8988T (cell line): ENCODE results near the gene LRG1.

Experiments
- DNase-seq: peaks from one replicate; pipeline ENCODE4 v3.0.0; 2011

The LRG1 gene, protein sequence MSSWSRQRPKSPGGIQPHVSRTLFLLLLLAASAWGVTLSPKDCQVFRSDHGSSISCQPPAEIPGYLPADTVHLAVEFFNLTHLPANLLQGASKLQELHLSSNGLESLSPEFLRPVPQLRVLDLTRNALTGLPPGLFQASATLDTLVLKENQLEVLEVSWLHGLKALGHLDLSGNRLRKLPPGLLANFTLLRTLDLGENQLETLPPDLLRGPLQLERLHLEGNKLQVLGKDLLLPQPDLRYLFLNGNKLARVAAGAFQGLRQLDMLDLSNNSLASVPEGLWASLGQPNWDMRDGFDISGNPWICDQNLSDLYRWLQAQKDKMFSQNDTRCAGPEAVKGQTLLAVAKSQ

DNA sequence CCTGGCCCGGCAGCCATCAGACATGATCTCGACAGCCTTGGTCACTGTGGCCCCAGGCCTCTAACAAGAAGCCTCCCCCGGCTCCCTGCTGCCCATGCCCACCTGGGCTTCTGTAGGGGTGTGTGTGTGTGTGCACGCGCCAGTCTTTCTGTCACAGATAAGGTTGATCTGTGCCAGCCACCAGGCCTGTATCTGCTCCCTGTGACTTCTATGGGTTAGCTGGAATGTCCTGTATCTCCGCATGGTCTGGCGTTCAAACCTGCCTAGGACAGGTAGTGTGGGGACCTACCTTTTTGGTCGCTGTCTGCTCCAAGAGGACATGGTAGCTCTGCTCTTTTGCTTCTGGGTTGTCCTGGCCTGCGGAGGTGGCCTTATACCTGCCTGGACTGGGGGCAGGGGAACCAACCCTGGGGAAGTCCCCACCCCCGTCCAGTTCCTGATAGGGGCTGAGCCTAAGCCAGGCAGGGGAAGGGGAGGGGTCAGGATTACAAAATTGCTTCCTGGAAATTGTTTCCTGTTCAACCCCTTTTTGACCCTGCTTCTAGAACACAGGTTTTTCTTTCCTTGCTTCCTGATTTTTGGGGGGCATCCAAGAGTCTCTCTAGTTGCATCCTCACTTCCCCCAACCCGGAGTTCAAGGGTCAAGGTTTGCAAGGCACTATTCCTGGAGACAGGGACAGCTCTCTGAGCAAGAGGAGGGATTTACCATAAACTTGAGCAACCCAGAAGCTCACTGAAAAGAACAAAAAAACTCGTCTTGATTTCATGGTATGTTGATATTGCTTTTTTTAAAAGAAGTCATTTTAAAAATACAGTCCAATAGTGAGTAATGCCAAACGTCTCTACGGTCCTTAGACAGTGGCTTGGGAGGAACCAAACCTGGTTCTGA, at the start of gene LRG1:
LRG1 (minus strand) TSS at position 344 of the 889 bp plus-strand sequence; CDS start at position 321, 23 bp downstream.
- DNase-seq, result no peak

DNA sequence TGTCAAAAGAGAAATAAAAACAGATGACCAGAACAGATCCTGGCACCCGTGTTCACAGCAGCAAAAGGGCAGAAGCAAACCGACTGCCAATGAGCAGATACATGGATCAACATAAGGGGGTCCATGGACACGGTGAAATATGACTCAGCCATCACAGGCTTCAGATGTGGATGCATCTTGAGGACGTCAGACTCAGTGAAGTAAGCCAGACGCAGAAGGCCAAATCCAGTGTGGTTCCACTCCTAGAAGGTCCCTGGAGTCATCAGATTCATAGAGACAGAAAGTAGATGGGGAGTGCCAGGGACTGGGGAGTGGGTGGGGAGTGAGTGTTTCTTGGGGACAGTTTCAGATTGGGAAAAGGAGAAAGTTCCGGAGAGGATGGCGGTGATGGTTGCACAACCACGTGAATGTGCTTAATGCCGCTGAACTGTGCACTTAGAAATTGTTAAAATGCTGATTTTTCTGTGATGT, 48.5 kb upstream of the LRG1 start:
- peak; percentile 1 for DNase-seq

DNA sequence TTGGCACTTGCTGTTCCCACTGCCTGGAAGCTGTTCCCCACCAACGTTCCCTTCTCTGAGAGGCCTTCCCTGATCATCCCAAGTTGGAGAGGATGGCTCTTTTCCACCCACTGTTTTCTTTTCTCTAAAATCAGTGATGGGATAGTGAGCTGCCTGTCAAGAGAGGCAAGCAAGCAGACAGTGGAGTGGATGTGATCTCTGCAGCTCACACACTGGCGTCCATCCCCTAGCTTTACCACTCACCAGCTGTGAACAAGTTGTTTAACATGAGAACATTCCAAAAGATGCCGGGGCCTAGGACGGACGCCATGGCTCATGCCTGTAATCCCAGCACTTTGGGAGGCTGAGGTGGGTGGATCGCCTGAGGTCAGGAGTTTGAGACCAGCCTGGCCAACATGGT, 47.7 kb upstream of the LRG1 start:
- DNase-seq, result no peak

DNA sequence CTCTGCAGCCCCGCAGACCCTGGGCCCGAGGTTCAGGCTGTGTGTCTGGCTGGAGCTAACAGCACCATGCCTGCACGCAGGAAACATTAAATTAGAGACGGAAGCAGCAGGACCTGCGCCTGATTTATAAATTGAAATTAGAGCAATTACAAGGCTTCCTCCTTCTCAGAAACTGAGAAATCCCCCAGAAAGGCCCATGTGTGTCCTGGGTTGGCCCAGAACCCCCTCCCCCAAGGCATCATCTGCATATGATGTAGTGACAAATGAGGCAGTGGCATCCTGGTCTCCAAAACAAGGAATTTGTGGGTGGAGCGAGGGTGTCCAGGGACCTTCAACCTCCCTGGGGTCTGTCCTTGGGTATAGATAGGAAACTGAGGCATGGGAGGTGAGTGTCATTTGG, 46.9 kb upstream of the LRG1 start:
- DNase-seq, result peak; percentile 17

DNA sequence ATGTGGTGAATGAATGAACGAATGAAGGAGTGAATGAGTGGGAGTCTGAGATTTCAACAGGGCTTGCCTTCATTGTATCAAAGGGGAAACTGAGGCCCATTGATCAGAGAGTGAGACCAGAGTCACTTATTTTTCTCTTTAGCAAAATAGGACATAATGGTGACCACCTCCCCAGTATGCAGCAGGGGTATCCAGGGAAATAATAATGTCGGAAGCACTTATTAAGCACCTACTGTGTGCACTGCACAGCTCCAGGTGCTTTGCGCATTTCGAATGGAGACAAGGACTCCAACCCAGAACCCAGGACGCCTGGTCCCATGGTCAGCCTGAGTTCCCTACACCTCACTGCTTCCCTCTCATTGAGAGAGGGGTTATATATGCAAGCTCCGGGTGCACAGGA, 46.4 kb upstream of the LRG1 start:
- no peak for DNase-seq

DNA sequence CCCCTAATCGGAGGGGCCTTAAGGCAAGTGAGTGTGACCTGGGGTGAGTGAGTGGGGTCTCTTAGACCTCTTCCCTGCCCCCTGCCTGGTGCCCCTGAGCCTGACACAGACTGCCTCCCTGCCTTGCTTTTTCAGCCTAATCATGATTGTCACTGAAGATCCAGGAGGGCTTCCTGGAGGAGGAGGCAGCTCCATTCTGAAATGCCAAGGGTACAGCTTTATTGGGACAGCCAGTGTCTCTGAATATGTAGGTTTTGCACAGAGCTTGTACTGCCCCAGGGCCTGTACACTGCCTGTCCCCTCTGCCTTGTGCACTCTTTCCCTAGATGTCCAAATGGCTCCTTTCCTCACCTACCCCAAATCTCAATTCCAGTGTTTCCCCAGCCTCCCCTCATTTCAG, 45.7 kb upstream of the LRG1 start:
- peak; percentile 6 for DNase-seq

DNA sequence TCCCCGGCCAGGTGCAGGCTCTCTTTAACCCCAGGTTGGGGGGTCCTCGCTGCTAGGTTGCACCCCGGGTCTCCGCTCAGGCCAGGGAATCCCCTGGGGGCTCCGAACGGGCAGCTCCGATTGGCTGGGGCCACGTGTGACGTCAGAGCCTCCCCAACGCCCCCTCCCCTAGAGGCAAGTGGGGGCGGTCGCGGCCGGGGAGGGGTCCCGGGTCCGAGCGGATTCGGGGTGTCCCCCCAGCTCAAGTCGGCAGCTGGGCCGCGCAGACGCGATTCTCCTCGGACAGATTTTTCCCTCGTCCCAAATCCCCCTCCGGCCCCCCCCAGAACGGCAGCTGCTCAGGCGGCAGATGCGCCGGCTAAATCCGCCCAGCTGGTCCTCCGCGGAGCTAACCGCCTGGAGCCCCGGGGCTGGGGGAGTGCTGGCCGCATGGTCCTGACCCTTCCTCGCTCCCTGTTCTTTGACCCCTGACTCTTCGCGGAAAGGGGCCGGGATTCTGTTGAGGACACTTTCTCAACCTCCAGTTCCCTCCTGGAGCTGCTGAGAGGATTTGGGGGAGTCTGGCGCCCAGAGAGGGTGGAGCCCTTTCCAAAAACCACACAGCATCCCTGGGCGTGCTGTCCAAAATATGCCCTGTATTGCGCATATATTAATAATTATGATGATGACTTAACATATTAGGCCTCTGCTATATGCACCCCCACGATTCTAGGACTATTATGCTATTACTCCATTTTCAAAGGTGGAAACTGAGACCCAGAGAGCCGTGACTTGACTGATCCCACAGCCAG, 45.0 kb upstream of the LRG1 start:
- DNase-seq, result peak; percentile 47

DNA sequence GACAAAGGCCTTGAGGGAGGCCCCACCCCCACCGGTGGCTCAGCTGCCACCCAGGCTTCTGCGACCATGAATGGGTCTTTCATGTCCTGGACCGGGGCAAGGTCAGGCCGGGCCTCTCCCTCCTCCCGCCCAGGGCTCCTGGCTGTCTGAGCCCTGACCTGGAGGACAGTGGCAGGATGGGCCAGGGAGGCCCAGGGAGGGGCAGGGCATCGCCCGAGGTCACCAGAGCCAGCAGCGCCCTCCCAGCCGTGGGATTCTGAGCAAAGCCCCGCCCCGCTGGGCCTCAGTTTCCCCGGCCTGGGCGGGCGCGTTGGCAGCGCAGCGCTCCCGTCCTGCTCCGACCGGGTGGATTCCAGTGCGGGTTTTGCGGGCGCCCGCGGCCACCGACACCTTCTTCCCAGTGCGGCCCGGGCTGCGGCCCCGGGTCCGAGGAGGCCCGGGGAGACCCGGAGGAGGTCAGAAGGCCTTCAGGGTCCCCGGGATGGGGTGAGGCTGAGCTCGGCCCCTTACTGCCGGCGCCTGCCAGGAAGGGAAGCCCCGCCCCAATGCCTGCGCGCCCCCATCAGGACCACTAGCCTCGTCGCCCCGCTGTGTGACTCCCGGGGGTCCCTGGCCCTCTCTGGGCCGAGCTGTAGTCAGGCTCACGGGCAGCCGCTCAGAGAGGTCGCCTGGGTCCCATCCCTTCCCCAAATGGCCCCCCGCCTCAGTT, 44.3 kb upstream of the LRG1 start:
- DNase-seq, result peak; percentile 69

DNA sequence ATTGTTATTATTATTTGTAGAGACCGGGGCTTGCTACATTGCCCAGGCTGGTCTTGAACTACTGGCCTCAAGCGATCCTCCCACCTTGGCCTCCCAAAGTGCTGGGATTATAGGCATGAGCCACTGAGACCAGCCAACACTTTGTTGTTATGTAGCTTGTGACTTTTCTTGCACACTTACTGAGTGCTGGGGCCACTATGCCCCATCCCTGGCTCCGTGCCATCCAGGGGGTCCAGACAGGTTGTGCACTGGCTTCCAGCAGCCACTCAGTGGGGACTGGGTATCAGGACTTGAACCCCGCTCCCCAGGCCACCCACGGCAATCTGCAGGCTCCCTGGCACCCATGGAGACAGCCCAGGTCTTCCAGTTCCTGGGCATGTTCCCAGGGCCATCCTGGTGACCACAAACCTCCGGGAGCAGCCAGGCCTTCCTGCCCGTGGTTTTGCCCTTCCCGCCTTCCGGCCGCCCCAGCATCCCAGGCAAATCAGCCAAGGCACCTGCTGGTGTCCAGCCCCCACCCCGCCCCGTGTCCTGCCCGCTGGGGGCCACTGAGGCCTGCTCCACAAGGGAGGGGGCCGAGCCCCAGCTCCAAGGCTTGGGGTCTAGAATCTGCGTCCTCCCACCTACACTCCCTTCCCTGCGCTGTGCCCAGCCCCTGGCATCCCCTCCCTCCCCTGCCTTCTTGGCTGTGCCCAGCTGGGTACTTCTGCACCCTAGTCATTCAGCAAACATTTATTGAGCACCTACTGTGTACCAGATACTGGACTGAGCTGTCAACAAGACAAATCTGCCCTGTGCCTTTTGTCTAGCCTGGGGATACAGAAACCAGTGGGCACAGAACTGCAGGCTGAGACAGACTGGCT, 43.4 kb upstream of the LRG1 start:
- DNase-seq, result peak; percentile 27

DNA sequence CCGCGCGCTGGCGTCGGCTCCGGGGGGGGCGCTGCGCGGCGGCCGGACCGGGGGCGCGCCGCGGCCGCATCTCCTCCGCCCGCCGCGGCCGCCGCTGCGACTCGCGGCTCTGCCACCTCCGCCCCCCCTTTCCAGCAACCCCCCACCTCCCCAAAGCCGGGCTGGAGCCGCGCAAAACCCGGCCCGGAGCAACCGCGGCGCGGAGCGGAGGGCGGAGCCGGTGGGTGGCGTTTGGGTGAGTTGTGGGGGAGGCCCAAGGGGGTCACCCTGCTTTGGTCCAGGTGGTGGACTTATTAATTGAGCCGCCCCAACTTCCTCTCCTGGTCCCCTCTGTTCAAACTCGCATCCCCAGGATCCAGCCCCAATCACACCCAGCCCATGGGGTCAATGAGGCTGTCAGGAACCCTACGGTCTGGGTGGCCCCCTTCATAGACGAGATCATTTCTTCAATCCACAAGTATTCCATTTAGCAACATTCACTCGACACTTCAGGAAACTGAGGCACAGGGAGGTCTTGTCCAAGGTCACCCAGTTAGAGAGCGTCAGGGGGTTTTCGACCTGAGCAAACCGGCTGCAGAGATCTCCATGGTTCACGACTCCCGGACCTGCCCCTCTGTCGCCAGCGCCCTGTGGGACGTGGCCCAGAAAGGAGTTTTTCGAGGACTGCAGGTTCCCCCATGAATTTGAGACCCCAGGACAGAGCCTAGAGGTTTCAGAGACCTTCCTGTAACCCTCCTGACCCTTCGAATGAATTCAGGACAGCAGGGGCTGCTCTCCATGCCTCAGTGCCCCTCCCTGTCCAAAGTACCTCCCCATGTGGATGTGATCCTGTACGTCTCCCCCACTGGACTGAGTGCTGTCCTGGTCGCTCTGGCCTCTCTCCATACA, 42.1 kb upstream of the LRG1 start:
- DNase-seq, result peak; percentile 72

DNA sequence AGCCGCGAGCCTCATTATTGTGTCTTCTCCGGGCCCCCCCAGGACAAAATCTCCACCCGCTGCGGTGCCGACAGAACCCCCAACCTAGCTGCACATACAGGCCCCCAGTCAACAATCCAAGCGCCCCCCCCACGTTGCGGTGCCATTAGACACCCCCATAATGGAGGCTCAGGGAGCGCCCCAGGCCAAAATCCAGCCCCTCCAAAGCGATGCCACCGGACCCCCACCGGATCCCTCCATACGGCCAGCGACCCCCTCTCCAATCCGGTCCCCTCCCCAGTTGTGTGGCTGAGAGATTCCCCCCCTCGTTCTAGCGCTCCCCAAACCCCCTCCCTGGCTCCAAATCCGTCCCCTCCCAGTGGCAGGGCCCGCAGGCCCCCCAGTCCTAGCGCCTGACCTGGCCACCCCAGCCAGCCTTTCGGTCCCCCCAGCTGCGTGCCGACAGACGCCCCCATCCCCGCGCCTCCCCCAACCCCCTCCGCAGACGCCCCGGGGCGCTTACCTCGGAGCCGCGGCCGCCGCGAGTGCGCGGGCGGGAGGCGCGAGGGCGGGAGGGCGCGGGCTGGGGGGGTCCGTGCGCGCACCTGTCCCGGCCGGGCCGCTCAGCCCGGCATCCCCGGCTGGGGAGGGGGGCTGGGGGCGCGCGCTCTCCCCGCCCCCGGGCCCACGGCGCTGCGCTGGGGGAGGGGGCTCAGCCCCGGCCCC, 41.3 kb upstream of the LRG1 start:
- peak; percentile 46 for DNase-seq

DNA sequence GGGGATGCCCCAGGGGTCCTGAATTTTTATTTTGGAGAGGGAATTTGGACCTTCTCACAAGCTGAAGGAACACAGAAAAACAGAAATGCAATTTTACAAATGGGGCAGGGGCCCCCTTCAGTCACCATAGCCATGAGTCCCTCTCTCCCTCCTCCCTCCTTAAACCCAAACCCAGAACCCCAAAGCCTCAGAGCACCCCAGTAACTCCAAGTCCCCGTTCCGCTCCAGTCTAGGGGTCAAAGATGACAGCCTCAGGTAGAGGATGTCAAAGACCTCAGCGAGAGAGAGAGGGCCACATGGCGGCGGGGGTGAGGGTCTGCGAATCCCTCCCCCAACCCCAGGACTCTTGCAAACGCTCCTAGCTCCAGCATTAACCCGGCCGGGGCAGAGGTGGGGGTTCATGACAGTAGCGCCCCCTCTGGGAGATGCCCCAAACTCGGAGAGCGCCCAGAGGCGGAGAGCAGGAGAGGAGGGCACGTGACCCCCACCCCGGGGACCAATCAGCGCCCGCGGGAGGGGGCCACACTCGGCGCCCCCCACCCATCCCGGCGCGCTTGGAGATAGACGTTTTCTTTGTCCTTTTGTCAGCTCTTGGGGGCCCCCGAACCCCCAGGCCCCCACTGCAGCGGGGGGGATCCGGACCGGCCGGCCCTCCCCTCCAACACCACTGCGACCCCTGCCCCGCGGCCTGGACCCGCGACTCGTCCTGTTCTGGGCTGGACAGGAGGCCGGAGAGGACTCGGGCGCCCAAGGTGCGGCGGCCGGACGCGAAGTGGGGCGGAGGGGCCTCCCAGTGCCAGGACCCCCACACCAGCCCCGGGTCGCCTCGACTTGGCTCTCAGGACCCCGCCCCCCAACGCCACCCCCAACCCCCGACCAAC, 40.4 kb upstream of the LRG1 start:
- no peak for DNase-seq

DNA sequence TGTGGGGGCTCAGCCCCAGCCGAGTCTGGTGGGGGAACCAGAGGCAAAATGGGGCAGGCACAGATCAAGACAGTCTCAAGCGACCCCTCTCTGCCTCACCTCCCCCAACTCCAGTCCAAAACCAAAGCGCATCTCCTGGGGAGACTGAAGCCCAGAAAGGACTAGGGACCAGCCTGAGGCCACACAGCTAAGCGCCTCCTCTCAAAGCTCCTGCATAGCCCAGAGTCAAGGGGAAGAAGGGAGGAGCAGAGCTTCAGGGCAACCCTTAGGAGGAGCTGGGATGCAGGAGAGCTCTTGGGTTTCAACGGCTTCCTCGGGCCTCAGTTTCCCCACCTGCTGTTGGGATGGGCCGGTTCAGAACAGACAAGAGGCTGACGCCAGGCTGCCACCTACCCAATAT, 39.6 kb upstream of the LRG1 start:
- peak; percentile 37 for DNase-seq

DNA sequence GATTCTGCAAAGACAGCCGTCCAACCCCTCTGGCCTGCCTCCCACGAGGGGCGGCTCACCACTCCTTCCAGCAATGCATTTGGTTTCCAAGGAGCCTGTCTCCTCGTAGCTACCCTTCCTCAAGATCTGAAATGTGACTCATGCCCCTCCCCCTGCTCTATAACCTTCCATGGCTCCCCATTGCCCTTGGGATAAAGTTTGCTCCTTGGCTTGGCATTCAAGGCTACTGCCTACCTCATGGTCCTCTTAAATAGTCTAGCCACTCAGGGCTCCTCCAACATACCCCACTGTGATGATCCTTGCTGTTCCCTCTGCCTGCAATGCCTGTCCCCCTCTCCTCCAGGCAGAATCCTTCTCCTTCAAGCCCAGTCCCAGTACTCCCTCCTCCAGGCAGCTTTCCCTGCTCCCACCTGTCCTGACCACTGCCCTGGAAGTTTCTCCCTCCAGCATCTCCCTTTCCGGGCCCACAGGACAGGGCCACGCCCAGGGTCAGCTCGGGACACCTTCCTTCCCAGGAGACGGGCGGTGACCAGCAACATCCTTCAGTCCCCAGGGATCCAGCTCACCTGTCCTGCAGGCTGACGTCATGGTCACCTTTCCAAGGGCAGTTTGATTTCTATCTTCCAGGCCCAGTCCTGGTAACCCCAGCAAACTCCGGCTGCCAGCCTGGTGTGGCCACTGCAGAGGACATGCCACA, 38.9 kb upstream of the LRG1 start:
- no peak for DNase-seq

DNA sequence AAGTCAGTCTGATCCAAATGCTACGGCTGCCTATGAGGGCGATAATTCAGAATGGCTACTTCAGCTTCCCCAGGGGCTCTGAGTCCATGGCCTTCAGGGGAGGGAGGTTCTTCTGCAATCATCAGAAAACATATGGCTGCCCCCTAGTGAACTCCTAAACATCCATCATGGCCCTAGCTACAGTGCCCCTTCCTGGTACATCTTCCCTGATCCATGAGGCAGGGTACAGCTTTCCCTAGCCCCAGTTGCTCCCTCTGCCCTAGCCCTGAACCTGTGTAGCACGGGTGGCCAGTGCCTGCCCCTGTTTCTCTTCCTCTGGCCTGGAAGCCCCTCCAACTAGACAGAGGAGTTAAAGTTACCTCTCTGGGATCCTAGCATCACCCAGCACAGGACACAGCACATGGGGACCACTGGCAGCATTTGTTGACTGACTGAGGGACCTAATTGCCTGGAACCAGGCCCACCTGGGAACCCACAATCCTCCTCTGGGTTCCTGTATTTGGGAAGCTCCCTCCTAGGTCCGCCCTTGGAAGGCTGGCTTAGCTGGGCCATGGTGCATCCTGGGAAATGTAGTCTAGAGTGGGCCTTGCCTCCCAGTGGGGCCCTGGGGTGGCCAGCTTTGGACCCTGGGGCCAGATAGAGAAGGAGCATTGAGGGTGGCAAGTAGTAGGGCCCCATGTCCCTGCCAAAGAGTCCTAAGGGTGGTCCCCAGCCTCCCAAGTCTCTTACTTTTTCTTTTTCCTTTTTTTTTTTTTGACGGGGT, 37.4 kb upstream of the LRG1 start:
- peak; percentile 73 for DNase-seq

DNA sequence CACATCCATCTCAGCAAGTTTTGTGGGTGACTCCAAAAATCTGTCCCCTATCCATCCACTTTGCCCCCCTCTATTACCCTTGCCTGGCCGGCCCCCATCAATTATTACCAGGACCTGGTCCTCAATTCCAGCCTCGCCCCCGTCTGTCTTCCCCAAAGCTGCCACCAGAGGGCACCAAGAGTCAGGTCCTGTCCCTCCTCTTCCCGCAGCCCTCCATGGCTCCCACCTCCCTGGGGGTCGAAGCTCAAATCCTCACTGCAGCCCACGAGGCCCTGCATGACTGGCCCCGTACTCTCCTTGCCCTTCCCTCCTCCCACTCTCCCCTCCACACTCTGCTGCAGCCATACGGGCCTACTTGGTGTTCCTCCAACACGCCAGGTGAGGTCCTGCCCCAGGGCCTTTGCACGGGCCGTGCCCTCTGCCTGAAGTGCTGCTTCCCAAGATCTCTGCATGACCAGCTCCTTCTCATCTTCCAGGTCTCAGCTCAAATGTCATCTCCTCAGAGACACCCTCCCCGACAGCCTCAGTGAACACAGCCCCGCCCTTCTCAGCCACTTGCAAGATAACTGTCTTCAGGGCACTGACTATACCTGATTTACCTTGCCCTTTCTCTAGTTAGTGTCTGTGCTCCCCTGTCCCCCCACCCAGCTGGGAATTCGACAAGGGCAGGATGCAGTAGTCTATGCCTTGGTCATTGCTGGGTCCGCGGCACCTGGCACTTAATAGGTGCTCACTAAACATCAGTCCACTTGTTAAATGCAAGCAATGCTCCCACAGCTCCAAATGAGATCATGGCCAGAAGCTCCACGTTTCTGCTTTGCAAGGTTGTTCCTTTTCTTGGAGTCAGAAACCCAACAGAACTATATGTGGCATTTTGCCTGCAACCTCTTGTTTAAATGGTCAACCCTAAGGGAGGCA, 36.4 kb upstream of the LRG1 start:
- DNase-seq, result peak; percentile 70
